Activated CD4-positive, alpha-beta T cell treated with anti-CD3 and anti-CD28 coated beads, Interleukin-2, Interleukin-4, amounts not matched to agents 100 ng/mL and 50 ng/mL, durations not matched to agents 16 hours and 8 hours (primary cell): ENCODE data around the gene TP73.

ENCODE experiments used
- DNase-seq: peaks from one replicate; pipeline ENCODE4 v3.0.0-alpha.2; 2020; ENCODE audit warnings: low spot score

TP73 gene

GRCh38 chr1:3708791-3709190, 56.5 kb downstream of the TP73 start:
- no peak for DNase-seq

GRCh38 chr1:3710251-3710650, 57.9 kb downstream of the TP73 start:
- DNase-seq: no peak

- DNase-seq: no peak
These were observed 59.1 kb downstream of the TP73 start for GRCh38 chr1:3711381-3711779.

- no peak for DNase-seq
These were observed 59.6 kb downstream of the TP73 start for GRCh38 chr1:3711780-3712451.

GRCh38 chr1:3712573-3713535, 60.5 kb downstream of the TP73 start:
- DNase-seq: no peak

GRCh38 chr1:3713840-3714239, 61.5 kb downstream of the TP73 start:
- no peak for DNase-seq

- no peak for DNase-seq
These were observed 62.0 kb downstream of the TP73 start for GRCh38 chr1:3714284-3714741.

- DNase-seq: no peak
These were observed 62.5 kb downstream of the TP73 start for GRCh38 chr1:3714814-3715213.

GRCh38 chr1:3716351-3716750, 64.0 kb downstream of the TP73 start:
- DNase-seq: no peak

- no peak for DNase-seq
These were observed 64.9 kb downstream of the TP73 start for GRCh38 chr1:3717041-3717714.

- DNase-seq: no peak
These were observed 65.6 kb downstream of the TP73 start for GRCh38 chr1:3717715-3718601.

- no peak for DNase-seq
These were observed 66.4 kb downstream of the TP73 start for GRCh38 chr1:3718764-3719163.

- no peak for DNase-seq
These were observed 69.7 kb downstream of the TP73 start for GRCh38 chr1:3721955-3722465.

- DNase-seq: no peak
These were observed 70.5 kb downstream of the TP73 start for GRCh38 chr1:3722846-3723245.

- peak; percentile 70 for DNase-seq
These were observed 72.2 kb downstream of the TP73 start for GRCh38 chr1:3724416-3725030.

GRCh38 chr1:3725366-3725765, 73.0 kb downstream of the TP73 start:
- no peak for DNase-seq

GRCh38 chr1:3727042-3727824, 74.9 kb downstream of the TP73 start:
- DNase-seq: peak; percentile 15

GRCh38 chr1:3727825-3728776, 75.8 kb downstream of the TP73 start:
- DNase-seq: no peak
